GM18907 (cell line): ENCODE results near the gene TM4SF20.
A peak's percentile ranks its signal among the peaks of the same experiment; 100 is the strongest.

Experiments
- ATAC-seq: cut with Tn5 transposase; IDR thresholded peaks from one replicate; pipeline ENCODE4 v1.9.1; 2021; ENCODE audit warnings: mild to moderate bottlenecking, moderate library complexity; ENCODE audit not compliant: unreplicated experiment

TM4SF20 gene

GRCh38 chr2:227379095-227379494, at the start of gene TM4SF20:
TM4SF20 (minus strand) TSS chr2:227379306; CDS start chr2:227379268, 38 bp downstream.
- ATAC-seq, result no peak

- ATAC-seq, result no peak
Observed at GRCh38 chr2:227428731-227429285, 49.7 kb upstream of the TM4SF20 start.

- ATAC-seq, result no peak
Observed at GRCh38 chr2:227423656-227424499, 44.8 kb upstream of the TM4SF20 start.

- no peak for ATAC-seq
Observed at GRCh38 chr2:227420087-227421052, 41.3 kb upstream of the TM4SF20 start.

GRCh38 chr2:227416701-227417100, 37.6 kb upstream of the TM4SF20 start:
- no peak for ATAC-seq

GRCh38 chr2:227415538-227416424, 36.7 kb upstream of the TM4SF20 start:
- peak; percentile 57 for ATAC-seq

- no peak for ATAC-seq
Observed at GRCh38 chr2:227414846-227415245, 35.7 kb upstream of the TM4SF20 start.

GRCh38 chr2:227413371-227413770, 34.3 kb upstream of the TM4SF20 start:
- ATAC-seq, result no peak

GRCh38 chr2:227412877-227413276, 33.8 kb upstream of the TM4SF20 start:
- no peak for ATAC-seq

- no peak for ATAC-seq
Observed at GRCh38 chr2:227411990-227412350, 32.9 kb upstream of the TM4SF20 start.

- ATAC-seq, result peak; percentile 88
Observed at GRCh38 chr2:227411320-227411989, 32.3 kb upstream of the TM4SF20 start.

GRCh38 chr2:227410191-227410590, 31.1 kb upstream of the TM4SF20 start:
- ATAC-seq, result no peak

- no peak for ATAC-seq
Observed at GRCh38 chr2:227407591-227408151, 28.6 kb upstream of the TM4SF20 start.

- peak; percentile 42 for ATAC-seq
Observed at GRCh38 chr2:227406177-227407031, 27.3 kb upstream of the TM4SF20 start.

GRCh38 chr2:227404585-227405271, 25.6 kb upstream of the TM4SF20 start:
- ATAC-seq, result no peak

- no peak for ATAC-seq
Observed at GRCh38 chr2:227402959-227403358, 23.9 kb upstream of the TM4SF20 start.

GRCh38 chr2:227402321-227402720, 23.2 kb upstream of the TM4SF20 start:
- no peak for ATAC-seq

- no peak for ATAC-seq
Observed at GRCh38 chr2:227401550-227401949, 22.4 kb upstream of the TM4SF20 start.
